ELR (cell line): Measurements from ENCODE around the gene SLIT3.

ENCODE experiments used
- DNase-seq: peaks from one replicate; pipeline ENCODE4 v3.0.0-alpha.2; 2015; ENCODE audit warnings: low read depth

Gene SLIT3

DNA sequence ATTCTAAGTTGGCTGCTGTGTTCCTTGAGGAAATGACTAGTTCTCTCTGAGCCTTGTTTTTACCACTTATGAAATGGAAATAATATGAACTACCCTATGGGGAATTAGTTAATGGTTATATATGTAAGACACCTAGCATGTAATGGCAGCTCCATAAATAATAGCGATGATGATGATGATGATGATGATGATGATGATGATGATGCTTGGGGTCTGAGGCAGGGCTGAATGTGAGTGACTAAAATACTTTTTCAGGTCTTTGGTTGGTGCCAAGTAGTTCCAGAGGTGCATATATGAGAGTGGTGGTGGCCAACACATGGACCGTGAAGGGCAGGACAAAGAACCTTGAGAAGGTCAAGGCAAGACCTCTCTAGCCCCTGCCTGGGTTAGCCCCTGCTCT lies 598.4 kb downstream of the SLIT3 start:
- no peak for DNase-seq

DNA sequence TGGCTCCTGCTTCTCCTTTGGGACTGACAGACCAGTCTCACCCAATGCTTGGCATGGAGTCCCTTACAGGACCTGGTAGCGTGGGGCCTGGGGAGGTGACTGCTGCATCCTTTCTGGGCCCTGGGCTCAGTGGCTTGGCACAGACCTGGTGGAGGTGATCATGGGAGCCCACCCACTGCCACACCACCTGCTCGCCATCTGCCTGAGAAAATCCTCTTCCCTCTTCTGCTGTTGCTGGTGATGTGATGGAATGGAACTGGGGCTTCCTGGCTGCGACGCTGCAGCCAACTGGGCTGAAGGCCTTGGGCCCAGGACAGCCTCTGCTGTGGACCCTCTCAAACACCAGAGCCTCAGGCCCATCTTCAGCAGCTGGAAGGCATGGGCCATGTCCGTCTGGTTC lies 599.3 kb downstream of the SLIT3 start:
- DNase-seq, result no peak

DNA sequence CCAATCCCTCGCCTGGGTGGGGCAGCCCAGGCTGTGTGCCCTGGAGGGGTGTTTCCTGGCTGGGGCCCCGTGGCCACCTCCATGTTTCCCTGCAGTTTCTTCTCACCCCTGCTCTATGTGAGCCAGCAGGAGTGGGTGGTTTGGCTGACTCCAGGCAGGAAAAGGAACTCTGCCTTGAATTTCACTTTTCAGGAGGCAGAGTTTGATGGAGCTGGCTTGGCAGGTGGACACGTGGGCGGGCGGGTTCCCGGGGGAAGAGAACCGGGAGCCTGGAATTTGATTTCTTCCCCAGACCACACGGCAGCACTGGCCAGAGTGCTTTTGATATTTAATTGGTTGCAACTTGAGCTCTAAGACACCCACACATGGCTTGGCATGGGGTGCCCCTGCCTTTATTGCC lies 601.9 kb downstream of the SLIT3 start:
- DNase-seq, result no peak

DNA sequence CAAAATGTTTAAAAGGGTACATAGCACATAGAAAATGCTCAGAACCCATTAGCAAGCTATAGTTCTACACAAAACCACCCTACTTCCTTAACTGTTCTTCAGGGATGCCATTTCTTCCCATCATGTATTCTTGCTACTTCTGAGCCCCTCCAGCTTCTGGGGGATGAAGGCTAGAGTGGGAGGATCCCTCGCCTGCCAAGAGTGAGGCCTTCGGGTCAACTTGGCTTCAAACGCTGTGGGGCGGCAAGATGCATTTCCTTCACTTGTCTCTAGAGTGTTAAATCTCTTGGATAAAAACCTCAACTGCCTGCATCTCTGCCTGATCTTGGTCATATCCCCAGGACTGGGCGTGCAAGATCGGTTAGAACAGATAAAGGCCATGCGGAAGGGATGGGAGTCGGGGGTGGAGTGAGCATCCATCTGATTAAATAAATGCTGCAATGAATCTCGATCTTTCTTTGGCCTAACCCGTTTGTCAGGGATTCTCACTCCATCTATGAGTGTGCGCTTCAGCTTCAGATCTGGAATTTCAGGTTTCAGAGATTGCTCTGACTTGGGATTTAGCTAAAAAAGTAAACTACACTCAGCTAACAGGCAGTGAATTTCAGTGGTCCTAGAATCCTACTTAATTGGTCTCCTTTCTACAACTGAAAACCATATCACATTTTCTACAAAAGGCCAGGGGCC lies 603.8 kb downstream of the SLIT3 start:
- DNase-seq, result no peak

DNA sequence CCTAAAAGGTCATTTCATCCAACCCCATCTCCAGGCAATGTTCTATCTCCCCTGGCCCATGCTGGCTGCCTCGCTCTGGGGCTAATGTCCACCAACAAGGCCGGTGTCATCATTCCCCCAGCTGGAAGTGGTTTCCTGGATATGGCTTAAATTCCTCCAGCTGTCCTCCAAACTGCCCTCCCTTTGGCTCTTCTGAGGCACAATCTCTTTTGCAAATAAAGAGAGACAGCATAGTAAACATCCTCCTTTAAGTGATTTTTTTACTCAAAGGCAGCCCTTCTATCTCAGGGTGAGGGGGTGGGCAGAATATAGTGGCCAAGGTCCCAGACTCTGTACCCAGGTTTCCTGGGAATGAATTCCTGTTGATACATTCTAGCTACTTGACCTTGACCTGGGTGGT lies 604.3 kb downstream of the SLIT3 start:
- no peak for DNase-seq

DNA sequence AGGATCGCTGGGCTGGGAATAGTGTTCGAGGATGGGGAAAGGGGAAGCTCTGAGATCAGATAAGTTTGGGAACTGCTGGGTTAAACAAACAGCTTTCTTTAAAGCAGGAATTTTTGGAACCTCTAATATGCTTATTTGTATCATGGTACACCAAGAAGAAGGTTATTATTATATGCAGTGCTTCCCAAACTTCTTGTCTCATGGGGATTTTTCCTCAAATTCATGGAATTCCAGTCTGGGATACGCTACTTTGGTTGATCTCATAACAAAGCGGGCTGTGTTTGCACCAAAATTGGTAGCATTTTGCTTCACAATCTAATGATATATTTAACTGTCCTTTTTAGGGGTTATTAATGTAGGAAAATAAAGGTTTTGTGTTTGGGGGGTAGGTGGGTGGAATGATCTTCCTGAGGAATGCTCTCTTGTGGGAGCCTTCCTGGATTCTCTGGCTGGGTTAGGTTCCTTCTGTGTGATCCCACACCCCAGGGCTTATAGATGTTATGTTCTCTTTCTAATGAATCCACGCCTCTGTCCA lies 605.6 kb downstream of the SLIT3 start:
- no peak for DNase-seq

DNA sequence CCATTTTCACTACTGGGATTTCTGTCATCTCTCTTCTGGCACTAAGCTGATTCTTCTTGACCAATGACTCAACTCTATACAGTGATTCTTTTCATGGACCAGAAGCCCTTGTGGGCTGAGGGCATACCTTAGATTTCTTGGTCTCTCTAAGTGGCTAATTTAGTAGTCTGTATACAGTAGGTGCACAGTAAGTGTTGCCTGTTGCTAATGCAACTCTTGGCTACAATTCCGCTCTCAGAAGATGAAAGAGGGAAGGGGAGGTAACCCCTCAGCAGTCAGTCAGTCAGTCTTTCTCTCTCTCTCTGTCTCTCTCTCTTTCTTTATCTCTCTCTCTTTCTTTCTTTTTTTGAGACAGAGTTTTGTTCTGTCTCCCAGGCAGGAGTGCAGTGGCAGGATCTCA lies 606.6 kb downstream of the SLIT3 start:
- DNase-seq, result no peak

DNA sequence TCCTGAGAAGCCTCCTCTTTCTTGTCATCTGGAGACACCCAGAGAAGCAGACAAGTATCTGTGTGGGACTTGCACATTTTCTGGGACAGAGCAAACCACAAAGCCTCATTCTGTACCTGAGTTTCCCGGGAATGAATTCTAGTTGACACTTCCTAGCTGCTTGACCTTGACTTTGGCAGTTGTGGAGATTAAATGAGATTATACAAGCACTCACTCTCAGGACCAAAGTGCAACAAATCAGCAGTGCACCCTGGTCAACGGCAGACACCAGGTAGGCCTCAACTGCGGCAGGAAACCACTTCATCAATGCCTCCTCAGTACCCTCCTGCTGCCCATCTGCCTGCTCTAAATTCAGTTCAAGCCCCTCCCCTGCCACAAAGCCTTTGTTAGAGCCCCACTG lies 607.1 kb downstream of the SLIT3 start:
- DNase-seq, result no peak

DNA sequence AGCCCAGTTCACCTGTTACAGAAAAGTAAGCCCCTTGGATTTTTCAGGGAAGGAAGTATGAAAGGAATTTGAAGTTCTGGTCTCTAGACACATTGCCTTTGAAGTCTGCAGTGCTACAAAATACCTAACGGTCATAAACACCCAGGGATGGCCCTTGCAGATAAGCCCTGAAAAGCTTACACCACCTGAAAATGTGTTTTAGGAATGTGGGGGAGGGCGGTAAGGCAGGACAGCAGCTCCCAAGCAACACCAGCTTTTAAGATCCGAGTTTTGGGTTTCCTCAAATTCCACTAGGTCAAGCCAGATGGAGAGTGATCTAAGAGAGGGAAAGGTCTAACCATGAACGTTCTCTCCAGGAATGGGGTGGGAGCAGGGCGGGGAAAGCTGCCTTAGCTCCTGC lies 607.6 kb downstream of the SLIT3 start:
- no peak for DNase-seq

DNA sequence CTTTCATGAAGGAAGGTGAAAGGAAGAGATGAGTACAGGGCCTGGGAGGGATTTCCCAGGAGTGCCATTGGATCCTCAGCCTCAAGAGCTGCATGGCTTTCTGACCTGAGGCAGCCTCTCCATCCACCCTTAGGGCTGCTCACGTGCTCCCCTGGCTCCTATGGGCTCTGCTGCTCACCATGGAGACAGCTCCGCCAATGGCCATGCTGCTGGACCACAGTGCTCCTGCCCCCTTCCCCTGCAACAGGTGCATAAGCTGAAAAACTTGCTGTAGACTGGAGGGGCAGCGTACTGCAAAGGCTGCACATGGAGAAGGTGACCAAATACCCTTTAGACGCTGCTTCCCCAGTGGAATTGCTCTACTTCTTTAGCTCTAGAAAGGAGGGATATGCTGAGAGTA lies 609.0 kb downstream of the SLIT3 start:
- no peak for DNase-seq

DNA sequence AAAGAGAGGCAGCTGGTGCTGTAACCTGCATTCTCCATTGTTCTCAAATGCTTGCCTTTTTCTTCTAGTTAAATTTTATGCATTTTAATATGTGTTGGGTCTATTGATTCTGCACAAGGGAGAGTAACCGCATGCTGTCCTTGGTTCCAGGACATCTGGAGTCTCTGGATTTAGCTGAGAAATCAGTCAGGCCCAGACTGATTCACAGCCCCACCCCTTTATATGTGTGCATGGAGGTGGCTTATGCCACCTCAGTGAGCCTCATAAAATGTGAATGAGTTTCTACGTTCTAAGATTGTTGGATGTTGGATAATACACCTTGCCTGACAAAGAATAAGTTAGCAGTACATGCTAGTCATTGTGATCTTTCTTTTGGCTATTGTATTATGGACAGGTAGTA lies 611.7 kb downstream of the SLIT3 start:
- no peak for DNase-seq

DNA sequence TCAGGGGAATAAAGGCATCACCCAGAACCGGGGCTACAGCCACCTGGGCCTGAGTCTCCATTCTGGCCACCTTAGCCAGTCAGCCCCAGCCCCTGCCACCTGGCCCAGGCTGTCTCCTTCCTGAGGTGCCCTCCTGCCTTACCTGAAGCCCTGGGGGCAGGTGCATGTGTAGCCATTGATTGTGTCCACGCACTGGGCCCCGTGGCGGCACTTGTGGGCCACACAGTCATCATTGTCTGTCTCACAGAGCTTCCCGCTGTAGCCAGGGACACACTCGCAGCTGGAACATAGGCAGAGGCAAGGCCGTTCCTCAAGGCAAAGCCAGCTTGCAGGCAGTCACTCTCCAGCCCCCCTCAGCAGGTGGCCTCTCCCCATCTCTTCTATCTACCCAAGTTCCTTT lies 614.1 kb downstream of the SLIT3 start:
- DNase-seq, result no peak

DNA sequence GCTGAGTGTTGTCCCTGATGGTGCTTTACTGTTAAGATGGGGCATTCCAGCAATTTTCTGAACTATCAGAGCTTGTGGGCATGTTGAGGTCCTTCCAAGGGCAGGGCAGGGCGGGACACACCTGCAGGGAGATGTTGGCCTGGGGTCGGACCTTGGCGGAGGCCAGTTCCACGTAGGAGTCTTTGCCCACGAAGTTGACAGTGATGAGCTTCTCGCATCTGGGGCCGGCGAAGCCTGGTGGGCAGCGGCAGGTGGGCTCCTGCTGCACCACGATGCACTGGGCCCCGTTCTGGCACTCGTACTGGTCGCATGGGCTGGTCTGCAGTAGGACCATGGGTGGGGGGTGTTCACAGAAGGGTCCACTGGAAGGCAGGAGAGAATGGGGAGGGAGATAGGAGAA lies 615.4 kb downstream of the SLIT3 start:
- DNase-seq, result no peak

DNA sequence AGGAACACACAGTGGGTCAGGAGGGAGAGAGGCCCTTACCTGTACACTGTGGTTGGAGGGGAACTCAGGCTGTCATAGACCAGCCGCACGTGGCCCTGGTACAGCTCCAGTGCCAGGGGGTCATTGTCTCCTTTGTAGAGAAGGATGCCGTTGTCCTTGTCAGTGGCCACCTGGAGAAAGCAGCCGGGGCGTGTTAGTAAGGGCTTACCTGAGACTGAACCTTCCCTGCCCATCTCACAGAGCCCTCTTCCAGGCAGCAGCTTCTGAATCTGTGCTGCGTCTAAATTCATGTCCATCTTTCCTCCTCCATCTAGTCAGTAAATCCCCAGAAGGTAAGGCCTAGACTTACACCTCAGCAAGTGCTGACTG lies 617.0 kb downstream of the SLIT3 start:
- DNase-seq, result no peak

DNA sequence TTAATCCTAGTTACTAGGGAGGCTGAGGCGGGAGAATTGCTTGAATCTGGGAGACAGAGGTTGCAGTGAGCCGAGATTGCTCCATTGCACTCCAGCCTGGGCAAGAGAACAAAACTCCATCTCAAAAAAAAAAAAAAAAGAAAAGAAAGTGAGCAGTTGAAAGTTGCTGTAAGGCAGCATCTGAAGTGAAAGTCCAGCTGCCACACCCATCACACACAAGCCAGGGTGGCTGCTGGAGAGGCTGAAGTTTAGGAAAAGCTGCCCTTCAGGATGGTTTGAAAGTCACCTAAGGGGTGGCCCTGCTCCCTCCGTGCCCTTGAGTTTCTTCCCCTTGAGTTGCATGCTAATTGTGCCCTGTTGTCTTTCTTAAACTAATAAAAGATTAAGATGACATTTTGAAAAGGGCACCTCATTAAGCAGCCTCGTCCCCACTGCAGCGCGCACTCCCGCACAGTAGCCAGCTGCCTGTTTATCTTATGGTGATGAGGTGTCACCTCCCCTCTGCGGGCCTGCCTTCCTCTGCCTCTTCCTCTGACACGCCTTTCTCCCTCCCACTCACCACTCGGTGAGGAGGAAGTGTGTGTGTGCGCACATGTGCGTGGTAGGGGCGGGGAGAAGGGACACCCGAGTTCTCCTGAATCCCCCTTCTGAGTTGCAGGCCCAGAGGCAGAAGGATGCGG lies 617.6 kb downstream of the SLIT3 start:
- no peak for DNase-seq

DNA sequence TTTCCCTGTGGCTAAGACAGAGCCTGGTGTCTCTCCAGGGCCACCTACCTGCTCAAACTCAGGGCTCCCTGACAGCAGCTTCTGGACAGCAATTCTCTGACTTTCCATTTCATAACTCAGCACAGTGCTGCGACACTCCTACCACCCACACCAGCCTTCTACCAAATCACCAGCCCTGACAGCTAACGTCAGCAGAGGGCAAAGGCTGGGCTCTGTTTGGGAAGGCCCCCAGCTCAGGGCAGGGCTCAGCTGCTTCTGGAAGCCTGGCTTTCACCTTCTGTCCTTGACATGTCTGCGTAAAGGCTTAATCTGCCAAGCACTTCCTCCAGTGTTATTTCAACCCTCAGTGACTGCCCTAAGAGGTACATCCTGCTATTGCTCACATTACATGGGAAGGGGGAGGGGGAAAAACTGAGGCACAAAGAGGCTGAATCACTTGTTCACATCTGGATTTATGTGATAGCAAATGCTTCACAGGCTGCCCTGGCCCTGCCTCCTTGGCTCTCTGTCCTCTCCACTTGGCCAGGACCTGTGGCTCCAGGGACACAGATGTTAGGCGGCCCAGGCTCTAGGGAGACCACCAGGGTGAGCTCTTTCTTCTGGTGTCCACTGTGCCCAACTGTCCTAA lies 619.3 kb downstream of the SLIT3 start:
- peak; percentile 12 for DNase-seq

DNA sequence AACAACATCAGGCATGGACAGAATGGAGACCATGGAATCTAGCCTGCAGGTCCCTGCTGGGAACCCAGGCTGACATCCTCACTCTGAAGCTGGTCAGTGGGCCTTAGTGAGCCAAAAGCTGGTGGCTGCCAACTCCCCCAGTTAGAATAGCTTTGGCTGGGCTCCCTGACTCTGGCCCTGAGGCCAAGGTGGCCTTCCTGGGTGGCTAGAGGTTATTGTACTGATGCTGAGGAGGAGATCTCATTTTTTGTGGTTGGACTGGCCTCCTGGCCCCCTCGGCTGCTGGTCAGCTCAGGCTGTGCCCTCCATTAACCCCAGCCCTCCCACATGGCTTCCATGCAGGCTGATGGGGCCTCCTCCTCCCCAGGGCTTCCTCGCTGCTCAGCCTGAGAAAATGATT lies 620.5 kb downstream of the SLIT3 start:
- DNase-seq, result no peak

DNA sequence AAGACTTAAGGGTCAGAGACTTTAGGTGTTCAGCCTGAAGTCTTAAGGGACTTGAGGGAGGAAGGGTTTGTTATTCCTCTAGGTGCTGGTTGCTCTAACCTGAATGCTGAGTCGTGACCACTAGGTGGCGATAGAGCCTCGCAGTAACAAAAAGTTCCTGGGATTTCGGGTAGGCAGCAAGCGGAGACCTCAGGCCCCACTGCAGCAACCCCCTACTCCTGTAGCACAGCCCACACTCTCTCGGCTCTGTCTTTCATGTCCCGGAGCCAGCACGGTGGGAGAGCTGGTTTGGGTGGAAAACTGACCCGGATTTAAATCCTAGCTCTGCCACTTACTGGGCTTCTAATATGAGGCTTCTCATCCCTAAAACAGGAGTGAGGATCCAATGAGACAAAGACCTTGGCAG lies 621.4 kb downstream of the SLIT3 start:
- peak; percentile 71 for DNase-seq

DNA sequence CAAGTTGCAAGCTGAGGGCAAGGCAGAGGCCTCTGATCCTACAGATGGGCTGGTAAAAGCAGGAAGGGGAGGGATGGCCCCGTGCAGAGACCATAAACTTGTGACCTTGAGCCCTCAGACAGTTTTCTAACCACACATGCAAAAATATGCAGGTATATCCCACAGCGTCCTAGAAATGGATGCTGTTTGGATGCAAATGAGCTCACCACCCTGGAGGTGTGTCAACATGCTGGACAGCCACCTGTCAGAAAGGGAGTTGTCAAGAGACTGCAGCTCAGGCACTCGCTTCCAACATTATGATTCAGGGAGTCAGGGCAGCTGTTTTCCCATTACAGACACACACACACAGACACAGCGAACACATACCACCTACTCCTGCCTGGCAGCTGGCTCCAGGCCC lies 624.4 kb downstream of the SLIT3 start:
- no peak for DNase-seq

DNA sequence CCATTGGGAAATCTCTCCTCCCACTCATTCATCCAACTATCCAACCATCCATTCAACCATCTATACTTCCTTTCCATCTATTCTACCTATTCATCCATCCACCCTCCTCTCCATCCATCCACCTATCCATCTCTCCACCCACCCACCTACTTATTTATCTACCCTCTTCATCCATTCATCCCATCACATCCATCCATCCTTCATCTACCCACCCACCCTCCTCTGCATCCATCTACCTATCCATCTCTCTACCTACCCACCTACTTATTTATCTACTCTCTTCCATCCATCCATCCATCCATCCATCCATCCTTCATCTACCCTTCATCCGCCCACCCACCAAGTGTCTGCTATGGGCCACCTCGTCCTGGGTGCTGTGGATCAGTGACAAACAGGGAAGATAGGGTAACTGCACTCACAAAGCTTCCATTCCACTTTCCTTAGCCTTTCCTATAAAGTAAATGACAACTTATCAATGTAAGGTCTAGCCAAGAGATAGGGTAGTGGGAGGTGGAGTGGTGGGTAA lies 625.0 kb downstream of the SLIT3 start:
- DNase-seq, result no peak

DNA sequence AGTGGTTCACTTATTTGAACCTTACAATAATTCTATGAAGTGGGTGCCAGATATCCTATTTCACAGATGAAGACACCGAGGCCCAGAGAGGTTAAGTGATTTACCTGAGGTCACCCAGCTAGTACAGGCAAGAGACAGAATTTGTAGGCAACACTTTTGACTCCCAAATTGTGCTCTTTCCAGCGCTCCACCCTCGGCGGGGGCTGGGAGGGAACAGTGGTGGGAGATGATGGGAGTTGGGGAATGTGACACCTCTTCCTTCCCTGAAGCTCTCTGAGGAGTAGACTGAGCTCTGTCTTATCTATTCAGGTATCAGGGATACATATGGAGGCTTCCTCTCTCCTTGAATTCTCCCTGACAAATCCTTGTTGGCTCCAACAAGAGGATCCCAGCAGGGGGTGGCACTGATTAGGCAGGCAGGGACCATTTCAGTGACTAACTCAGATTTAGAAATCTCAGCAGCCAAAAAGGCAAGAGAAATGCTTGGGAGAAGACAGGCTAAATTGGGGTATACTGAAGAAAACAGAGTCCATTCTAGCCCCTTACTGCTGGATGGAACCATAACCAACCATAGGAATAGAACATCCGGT lies 626.0 kb downstream of the SLIT3 start:
- DNase-seq, result no peak

DNA sequence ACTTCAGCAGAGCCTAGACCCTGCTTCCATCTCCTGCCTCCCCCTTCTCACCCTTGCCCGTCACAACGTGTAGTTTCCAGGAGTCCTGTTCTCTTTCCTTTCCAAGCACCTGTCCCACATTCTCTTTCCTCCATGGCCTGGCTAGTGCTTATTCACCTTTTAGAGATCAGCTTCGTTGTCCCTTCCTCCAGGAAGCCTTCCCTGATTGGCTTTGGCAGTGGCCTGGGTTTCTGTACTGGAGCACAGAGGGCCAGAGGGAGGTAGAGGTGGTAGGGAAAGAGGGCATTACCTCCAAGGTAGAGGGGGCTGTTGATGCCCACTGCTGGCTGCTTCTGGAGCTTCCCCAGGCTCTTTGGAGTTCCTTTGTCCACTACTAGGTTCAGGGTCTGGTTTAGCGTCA lies 628.1 kb downstream of the SLIT3 start:
- no peak for DNase-seq

DNA sequence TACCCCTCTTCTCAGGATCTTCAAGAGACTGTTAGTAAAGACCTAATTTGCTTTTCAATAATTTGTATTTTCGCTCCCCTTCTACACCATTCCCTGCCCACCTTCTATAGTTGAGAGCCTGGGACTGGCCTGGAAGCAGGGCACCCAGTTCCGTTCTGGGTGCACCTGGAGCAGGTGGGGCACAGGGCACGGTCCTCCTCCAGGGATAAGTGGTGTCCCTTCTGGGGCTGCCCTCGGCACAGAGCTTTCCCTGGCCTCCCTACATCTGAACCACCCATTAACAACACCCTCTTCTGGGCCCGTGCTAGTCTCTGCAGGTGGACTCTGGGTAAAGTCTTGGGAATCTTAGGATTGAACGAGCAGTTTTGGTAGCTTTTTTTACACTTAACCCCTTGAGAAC lies 628.9 kb downstream of the SLIT3 start:
- DNase-seq, result no peak
